ENCODE results near the gene ARID1B. TPM values are rescaled to one million over a fixed set of nuclear protein-coding genes. Genes with fewer than 3 reads are reported as not detected.

The ARID1B gene
- total RNA-seq, 1 experiment from 2014 or later = 35.6 TPM

GRCh38 chr6:157187182-157188083 lies 410.3 kb downstream of the ARID1B start:
- intact Hi-C loops (cut with micrococcal nuclease) = loop anchor here (10.0 kb wide), 1 partner anchor 1013 kb away; no protein-coding TSS in a partner anchor
- ChIA-PET CTCF (interaction anchor here (0.6 kb wide), 1 partner anchor 383 kb away, joined by 3 read pairs; no protein-coding TSS in a partner anchor), RAD21 (ENCODE audit: low non-redundant PET in 1 of 2, low total read pairs in 2 of 2, uncharacterized antibody in 2 of 2, unreplicated experiment in 2 of 2) (no interaction called here), POLR2A (no interaction called here)
- no TSS peak for BruUV-seq (replicated peaks)
- H3K27me3 ChIP-seq (ENCODE audit: insufficient read depth, low read length) = no peaks in the 10 kb centered on the region
- peaks cover 2 to 9% of the 10 kb centered on the region in 2 experiments; a peak in 1 of 4 replicates for H3K4me1 ChIP-seq (ENCODE audit: control insufficient read depth in 1 of 2, insufficient read depth in 2 of 2, low read length in 2 of 2)
- no peak overlapping the region for H3K9ac ChIP-seq (ENCODE audit: low read length)
- H3K36me3 ChIP-seq (ENCODE audit: control insufficient read depth in 1 of 2, insufficient read depth in 2 of 2, low read length in 2 of 2) = no peaks in the 10 kb centered on the region
- H3K4me3 ChIP-seq (replicated peaks in 1 of 2; ENCODE audit: low read depth in 1 of 2, low read length in 2 of 2) = no peak overlapping the region
- H2AFZ ChIP-seq (ENCODE audit: low read depth, low read length, poor library complexity, severe bottlenecking) = no peak overlapping the region
- H3K9me2 ChIP-seq (ENCODE audit: insufficient read depth) = no peaks in the 10 kb centered on the region
- no peak overlapping the region for H3K27ac ChIP-seq (ENCODE audit: low read depth, low read length)
- no peaks in the 10 kb centered on the region for H3K79me2 ChIP-seq (ENCODE audit: insufficient read depth, low read length)
- ATAC-seq (no peak), DNase-seq (ENCODE audit: low read depth, low spot score) (no peak)
- no peaks in the 10 kb centered on the region for H4K20me1 ChIP-seq (ENCODE audit: insufficient read depth)
- TF ChIP-seq SP1 (IDR thresholded peaks at IDR 0.05; ENCODE audit: low read depth) = no peak
- TF ChIP-seq ZNF274 (IDR thresholded peaks at IDR 0.05; ENCODE audit: low read depth, low read length) = no peak
- no peak for TF ChIP-seq EGR1 (IDR thresholded peaks at IDR 0.05; ENCODE audit: low read depth)
- TF ChIP-seq ZFX (IDR thresholded peaks at IDR 0.05) = no peak
- no peak for TF ChIP-seq CEBPB (IDR thresholded peaks at IDR 0.05; ENCODE audit: low read depth)
- TF ChIP-seq ELF1 (IDR thresholded peaks at IDR 0.05; ENCODE audit: borderline replicate concordance, low read depth) = no peak
- TF ChIP-seq MAX (IDR thresholded peaks at IDR 0.05) = no peak
- no peak for TF ChIP-seq SIN3A (IDR thresholded peaks at IDR 0.05; ENCODE audit: low read depth)
- no peak for TF ChIP-seq RAD21 (IDR thresholded peaks at IDR 0.05; ENCODE audit: low read depth)
- TF ChIP-seq CTCF (IDR thresholded peaks at IDR 0.05 in 2 of 3, conservative IDR thresholded peaks at IDR 0.05 in 1 of 3; ENCODE audit: borderline replicate concordance in 1 of 3, insufficient read depth in 1 of 3, low read depth in 2 of 3, low read length in 2 of 3) = no peak
- no peak for TF ChIP-seq YY1 (IDR thresholded peaks at IDR 0.05; ENCODE audit: extremely low read depth, insufficient replicate concordance, low read depth, low read length)
- no peak for TF ChIP-seq SRF (IDR thresholded peaks at IDR 0.05; ENCODE audit: low read depth)
- no peak for TF ChIP-seq ATF3 (IDR thresholded peaks at IDR 0.05)
- no peak for TF ChIP-seq EZH2phosphoT487 (IDR thresholded peaks at IDR 0.05; ENCODE audit: borderline replicate concordance)
- no peak for TF ChIP-seq POLR2AphosphoS5 (IDR thresholded peaks at IDR 0.05; ENCODE audit: low read depth, low read length)
- no peak for TF ChIP-seq REST (IDR thresholded peaks at IDR 0.05; ENCODE audit: low read depth)
- no peak for TF ChIP-seq POLR2A (IDR thresholded peaks at IDR 0.05; ENCODE audit: borderline replicate concordance, extremely low read depth, insufficient read depth, insufficient read length)
- H3K4me2 ChIP-seq (ENCODE audit: low read length) = no peak overlapping the region
- H3K9me3 ChIP-seq (ENCODE audit: control insufficient read depth in 1 of 2, insufficient read depth in 1 of 2, low read depth in 1 of 2, low read length in 2 of 2) = no peaks in the 10 kb centered on the region
